Limb (tissue), 2 donors: Measurements from ENCODE around the gene OR2H1.

ENCODE experiments used
- DNase-seq, 2 donors: peaks; one replicate each; pipeline ENCODE4 v3.0.0-alpha.2; 2016; ENCODE audit errors: extremely low spot score in 2 of 2

The OR2H1 gene

GRCh38 chr6:29483186-29483585 lies 26.2 kb downstream of the OR2H1 start:
- DNase-seq: no peak

GRCh38 chr6:29483735-29484134 lies 26.8 kb downstream of the OR2H1 start:
- DNase-seq: no peak

GRCh38 chr6:29486577-29486976 lies 29.6 kb downstream of the OR2H1 start:
- no peak for DNase-seq

- DNase-seq: no peak
Observed at GRCh38 chr6:29487131-29487530, 30.2 kb downstream of the OR2H1 start.

- no peak for DNase-seq
Observed at GRCh38 chr6:29487660-29488059, 30.7 kb downstream of the OR2H1 start, which contains the start of gene MAS1L. Gene MAS1L (minus strand): TSS chr6:29487956. CDS start chr6:29487902, 54 bp downstream.

- no peak for DNase-seq
Observed at GRCh38 chr6:29488874-29489273, 31.9 kb downstream of the OR2H1 start.

- DNase-seq: no peak
Observed at GRCh38 chr6:29489286-29489685, 32.3 kb downstream of the OR2H1 start.

- DNase-seq: no peak
Observed at GRCh38 chr6:29490055-29490454, 33.1 kb downstream of the OR2H1 start.

- no peak for DNase-seq
Observed at GRCh38 chr6:29490552-29490951, 33.6 kb downstream of the OR2H1 start.

GRCh38 chr6:29491574-29491973 lies 34.6 kb downstream of the OR2H1 start:
- DNase-seq: no peak

GRCh38 chr6:29493261-29493660 lies 36.3 kb downstream of the OR2H1 start:
- no peak for DNase-seq

GRCh38 chr6:29494131-29494530 lies 37.2 kb downstream of the OR2H1 start:
- DNase-seq: no peak

- no peak for DNase-seq
Observed at GRCh38 chr6:29495571-29495970, 38.6 kb downstream of the OR2H1 start.

GRCh38 chr6:29496961-29497360 lies 40.0 kb downstream of the OR2H1 start:
- no peak for DNase-seq

GRCh38 chr6:29499704-29500103 lies 42.7 kb downstream of the OR2H1 start:
- DNase-seq: no peak

GRCh38 chr6:29500594-29500993 lies 43.6 kb downstream of the OR2H1 start:
- DNase-seq: no peak

- DNase-seq: no peak
Observed at GRCh38 chr6:29501106-29501505, 44.2 kb downstream of the OR2H1 start.

- DNase-seq: no peak
Observed at GRCh38 chr6:29502181-29502580, 45.2 kb downstream of the OR2H1 start.

- no peak for DNase-seq
Observed at GRCh38 chr6:29502597-29502996, 45.6 kb downstream of the OR2H1 start.

- no peak for DNase-seq
Observed at GRCh38 chr6:29504961-29505360, 48.0 kb downstream of the OR2H1 start.

- DNase-seq: no peak
Observed at GRCh38 chr6:29505808-29506207, 48.9 kb downstream of the OR2H1 start.

- no peak for DNase-seq
Observed at GRCh38 chr6:29506446-29507067, 49.6 kb downstream of the OR2H1 start.

- DNase-seq: no peak
Observed at GRCh38 chr6:29507319-29507718, 50.4 kb downstream of the OR2H1 start.

- no peak for DNase-seq
Observed at GRCh38 chr6:29509239-29509638, 52.3 kb downstream of the OR2H1 start.
